NCI-H2227 treated with DMSO at 0.1 percent for 48 hours (cell line): ENCODE results near the gene DNAAF1.
"Not testable (repeated sequence)": the region's sequence is repeated elsewhere in the genome, so short reads cannot be mapped to it uniquely, and the experiment has no call there.

Source experiments
- DNase-seq: peaks from one replicate; lab custom pipeline; 2025; lab: John Stamatoyannopoulos, UW

DNAAF1 gene

GRCh38 chr16:84184775-84185174 lies 39.7 kb downstream of the DNAAF1 start:
- DNase-seq, result no peak

DNA sequence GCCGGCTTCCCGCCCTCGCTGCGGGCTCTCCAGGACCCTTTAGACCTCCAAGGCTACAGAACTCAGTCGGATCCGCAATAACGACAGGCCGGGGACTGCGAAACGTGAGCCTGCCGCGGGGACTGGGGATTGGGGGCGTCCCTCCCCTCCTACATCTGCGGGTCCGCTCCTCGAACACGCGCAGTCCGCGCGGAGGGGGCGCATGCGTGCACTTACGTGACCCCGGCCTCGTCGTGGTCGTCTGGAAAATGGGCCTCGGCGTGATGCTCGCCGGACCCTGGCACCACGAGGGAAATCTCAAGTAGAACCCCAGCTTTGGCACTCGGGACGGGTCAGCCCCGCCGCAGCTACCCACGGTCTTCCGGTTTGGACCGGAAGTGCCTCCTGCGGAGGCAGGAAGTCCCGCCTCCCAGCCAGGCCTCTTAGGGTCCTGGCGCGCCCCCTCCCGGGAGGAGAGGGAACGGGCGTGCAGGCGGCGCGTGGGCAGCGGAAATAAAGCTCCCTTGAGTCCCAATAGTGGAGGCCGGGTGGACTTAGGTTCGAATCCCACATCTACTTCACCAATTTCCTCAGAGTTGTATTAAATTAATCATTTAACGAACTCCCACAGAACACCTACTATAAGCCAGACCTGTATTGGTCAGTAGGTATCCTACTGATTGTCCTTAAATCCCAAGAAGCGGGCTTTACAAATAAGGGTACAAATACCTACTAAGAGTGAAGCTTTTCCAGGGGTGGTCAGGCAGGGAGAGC lies 41.8 kb downstream of the DNAAF1 start, which contains the start of gene TAF1C:
TSS of gene TAF1C (minus strand) at position 373 of the 753 bp plus-strand sequence. CDS start 2,069 bp downstream, outside the sequence.
- peak; percentile 76 for DNase-seq

DNA sequence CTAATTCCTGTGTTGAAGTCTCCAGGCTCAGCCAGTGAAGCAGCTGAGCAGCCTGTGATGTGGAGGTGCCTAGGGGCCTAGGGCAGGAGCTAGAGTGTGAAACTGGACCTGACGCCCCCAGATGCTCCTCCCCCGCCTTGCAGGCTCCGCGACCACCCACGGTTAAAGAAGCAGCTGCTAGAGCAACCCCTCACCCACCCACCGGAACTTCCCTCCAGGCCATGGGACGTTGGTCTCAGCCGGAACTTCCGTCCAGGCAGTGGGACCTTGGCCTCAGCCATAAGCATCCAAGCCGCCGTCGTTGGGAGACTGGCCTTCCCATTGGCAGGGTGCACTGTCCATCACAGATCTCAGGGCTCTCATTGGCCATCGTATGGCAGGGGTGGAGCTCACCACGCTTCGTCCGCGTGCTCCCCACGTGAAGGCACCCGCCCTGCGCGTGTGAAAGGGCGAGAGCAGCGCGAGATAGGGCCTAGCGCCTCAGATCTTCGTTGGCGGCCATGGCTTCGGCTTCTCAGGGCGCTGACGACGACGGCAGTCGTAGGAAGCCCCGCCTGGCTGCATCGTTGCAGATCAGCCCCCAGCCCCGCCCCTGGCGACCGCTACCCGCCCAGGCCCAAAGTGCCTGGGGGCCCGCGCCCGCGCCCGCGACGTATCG lies 45.8 kb downstream of the DNAAF1 start, which contains the start of gene ADAD2:
TSS of gene ADAD2 (plus strand) at position 427 of the 658 bp plus-strand sequence. CDS start at position 501, 74 bp downstream.
- no peak for DNase-seq

GRCh38 chr16:84191466-84191865 lies 46.4 kb downstream of the DNAAF1 start:
- no peak for DNase-seq

GRCh38 chr16:84193480-84193879 lies 48.4 kb downstream of the DNAAF1 start:
- DNase-seq, result no peak

DNA sequence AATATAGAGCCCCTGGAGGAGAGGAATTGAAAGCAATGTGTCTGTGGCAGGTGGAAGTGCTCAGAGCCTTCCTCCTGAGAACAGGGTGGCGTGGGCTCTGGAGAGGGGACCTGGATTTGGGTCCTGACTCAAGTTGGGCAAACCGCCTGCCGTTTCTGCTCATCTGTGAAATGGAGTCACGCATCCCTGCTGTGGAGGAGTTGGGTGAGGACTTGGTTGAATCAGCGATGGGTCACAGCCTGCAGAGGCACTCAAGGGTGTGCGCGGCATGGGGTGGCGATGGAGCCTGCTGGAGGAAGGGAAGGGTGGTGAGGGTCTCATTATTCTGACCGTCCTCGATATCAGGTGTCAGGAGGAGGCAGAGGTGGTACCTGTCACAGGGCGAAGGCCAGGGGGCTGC lies 48.9 kb downstream of the DNAAF1 start:
- no peak for DNase-seq

DNA sequence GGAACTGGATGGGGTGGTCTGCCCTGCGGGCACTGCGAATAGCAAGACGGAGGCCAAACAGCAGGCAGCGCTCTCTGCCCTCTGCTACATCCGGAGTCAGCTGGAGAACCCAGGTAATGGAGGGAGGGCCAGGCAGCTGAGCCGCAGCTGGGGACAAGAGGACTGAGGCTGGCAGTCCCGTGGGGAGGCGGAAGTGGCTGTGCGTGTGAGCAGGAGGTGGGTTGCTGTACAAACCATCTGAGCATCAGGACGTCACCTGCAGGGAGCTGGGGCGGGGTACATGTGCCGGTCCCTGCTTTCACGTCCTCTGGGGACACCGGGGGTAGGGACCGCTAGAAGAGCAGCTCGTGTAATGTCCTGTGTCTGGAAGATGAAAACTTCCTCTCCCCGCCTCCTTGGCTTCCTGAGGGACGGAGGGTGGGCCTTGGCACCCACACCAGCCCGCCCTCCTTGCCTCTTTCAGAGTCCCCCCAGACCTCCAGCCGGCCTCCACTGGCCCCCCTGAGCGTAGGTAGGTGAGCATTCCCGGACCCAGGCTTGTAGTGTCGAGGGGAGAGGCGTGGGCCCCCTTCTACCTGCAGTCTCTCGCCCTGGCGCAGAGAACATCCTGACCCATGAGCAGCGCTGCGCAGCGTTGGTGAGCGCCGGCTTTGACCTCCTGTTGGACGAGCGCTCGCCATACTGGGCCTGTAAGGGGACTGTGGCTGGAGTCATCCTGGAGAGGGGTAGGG lies 49.5 kb downstream of the DNAAF1 start:
- no peak for DNase-seq

- DNase-seq, result no peak
Observed at GRCh38 chr16:84195201-84196093, 50.3 kb downstream of the DNAAF1 start.

GRCh38 chr16:84196101-84196500 lies 51.0 kb downstream of the DNAAF1 start:
- no peak for DNase-seq

GRCh38 chr16:84196727-84197394 lies 51.8 kb downstream of the DNAAF1 start:
- DNase-seq, result no peak

GRCh38 chr16:84197466-84198128 lies 52.5 kb downstream of the DNAAF1 start:
- DNase-seq, result no peak

GRCh38 chr16:84198401-84198800 lies 53.3 kb downstream of the DNAAF1 start:
- DNase-seq, result no peak

DNA sequence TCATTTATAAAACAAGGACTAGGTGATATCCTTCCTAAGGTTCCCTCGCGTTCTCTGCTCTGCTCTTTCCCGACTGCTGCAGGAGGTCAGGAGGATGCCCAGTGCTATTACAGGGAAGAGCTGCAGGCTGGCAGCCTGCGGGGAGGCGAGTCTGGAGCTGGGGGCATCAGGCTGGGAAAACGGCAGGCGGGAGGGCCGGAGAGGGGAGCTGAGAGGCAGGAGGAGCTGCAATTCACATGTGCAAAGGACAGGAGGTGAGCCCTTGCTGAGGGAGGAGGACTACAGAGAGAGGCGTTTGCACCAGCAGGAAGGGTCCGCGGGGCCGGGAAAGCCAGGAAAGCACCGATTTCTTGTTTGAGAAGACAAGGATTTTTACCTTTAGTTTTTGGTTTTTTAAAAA lies 54.0 kb downstream of the DNAAF1 start:
- DNase-seq, result no peak

GRCh38 chr16:84199861-84200260 lies 54.8 kb downstream of the DNAAF1 start:
- DNase-seq, result no peak

GRCh38 chr16:84204551-84204950 lies 59.4 kb downstream of the DNAAF1 start:
- not testable (repeated sequence) for DNase-seq

DNA sequence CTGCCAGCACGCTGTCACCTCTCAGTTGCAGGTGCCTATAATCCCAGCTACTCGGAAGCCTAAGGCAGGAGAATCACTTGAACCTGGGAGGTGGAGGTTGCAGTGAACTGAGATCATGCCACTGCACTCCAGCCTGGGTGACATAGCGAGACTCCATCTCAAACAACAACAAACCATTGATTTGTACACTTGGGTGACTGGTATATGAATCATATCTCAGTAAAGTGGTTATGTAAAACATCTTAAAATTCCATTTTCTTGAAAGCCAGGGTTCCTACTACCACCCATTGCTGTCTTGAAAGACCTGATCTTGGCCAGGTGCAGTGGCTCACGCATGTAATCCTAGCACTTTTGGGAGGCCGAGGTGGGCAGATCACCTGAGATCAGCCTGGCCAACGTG lies 60.0 kb downstream of the DNAAF1 start:
- not testable (repeated sequence) for DNase-seq

DNA sequence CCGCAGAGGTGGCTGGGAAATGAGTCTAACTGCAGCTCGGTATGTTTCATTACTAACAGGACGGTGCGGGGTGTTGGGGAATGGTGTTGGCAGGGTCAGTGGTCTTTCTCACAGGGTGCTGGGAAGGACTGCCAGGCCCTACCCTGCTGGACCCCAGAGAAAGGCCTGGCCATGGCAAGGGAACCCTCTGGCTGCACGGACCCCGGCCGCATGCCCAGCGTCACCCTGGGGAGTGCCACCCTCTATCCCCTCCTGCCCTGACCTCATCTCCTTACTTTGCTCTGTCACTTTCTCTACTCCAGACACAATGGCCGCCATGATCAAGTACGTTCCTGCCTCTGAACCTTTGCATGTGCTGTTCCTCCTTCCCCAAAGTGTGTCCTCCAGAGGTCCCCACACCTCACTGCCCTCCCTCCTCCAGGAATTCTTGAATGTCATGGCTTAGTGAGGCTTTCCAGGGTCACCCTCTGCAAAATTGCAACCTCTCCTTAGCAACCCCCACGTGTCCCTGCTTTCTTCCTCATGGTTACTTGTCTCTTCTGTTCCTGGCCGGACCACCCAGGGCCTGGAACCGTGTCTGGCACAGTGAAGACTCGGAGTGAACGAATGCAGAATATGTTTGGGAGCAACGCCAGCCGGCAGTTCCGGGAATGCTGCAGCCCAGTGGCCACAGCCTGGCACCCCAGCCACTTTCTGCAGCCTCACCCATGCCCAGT lies 61.0 kb downstream of the DNAAF1 start:
- DNase-seq, result no peak

GRCh38 chr16:84207251-84207650 lies 62.1 kb downstream of the DNAAF1 start:
- DNase-seq, result no peak

GRCh38 chr16:84207879-84208278 lies 62.8 kb downstream of the DNAAF1 start:
- DNase-seq, result no peak

GRCh38 chr16:84209989-84210388 lies 64.9 kb downstream of the DNAAF1 start:
- no peak for DNase-seq
